HG03097 (cell line): ENCODE results near the gene IP6K1.
A peak's percentile ranks its signal among the peaks of the same experiment; 100 is the strongest.
"Not testable (repeated sequence)": the region's sequence is repeated elsewhere in the genome, so short reads cannot be mapped to it uniquely, and the experiment has no call there.

Experiments used
- ATAC-seq: cut with Tn5 transposase; IDR thresholded peaks from one replicate; pipeline ENCODE4 v1.9.1; 2021; ENCODE audit not compliant: unreplicated experiment, low FRiP score

IP6K1 gene

DNA sequence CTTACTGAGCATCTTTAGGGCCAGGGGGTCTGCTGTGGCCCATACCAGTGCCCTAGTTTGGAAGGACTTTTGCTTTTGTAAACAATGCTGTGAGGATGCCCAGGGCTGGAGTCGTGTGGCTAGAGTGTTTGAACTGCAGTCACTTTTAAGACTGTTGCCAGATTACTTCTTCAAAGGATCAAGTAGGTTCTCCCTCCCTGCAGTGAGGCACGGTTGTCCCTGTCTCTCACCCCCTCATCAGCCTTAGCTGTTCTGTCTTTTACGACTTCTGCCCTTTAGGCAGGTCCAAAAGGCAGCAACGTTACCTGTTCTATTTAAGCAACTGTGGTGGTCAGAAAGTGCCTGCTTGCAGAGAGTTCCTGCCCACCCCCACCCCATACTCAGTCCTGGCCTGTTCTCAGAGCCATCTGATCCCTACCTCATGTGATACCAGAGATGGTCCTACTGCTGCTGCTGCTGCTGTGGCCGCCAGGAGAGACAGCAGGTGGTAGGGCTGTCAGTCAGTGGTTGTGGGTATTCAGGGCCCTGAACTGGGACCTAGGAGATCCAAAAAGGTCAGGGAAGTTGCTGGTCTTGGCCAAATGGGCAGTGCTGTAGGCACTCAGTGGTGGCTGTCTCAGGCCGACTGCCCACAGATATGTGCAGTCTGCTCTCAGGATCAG is 91.8 kb downstream of the IP6K1 start:
- not testable (repeated sequence) for ATAC-seq

DNA sequence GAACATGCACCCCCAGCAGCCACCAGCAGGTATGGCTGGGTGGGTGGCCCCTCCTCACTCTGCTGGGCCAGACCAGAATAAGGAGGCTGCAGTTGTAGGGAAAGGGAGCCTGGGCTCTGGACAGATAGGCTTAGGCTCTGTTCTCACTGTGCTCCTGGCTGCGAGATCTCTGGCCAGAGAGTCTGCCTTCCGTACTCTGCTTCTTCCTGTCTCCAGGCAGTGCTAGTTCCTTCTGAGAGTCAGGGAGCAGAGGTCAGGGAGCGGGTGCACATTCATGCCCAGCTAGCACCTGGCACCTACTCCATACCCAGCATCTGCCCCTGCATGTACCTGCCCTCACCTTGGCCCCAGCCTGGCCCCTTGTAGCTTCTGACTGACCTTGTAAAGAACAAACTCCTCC is 94.9 kb downstream of the IP6K1 start:
- ATAC-seq: not testable (repeated sequence)

DNA sequence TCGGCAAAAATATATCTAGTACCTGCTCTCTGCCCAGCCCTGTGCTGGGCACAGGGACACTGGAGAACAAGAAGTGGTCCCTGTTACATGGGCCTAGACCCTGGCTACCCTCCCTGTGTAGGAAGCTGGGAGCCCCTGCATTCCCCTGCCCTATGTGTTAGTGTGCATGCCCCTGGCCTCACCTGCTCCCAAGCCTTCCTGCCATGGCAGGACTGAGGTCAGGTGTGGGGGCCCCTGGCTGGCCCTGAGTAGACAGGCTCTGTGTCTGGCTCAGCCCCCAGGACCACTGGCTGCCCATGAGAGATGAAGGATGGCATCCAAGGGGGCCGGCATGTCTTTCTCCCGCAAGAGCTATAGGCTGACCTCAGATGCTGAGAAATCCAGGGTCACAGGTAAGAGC is 95.5 kb downstream of the IP6K1 start:
- ATAC-seq: not testable (repeated sequence)

DNA sequence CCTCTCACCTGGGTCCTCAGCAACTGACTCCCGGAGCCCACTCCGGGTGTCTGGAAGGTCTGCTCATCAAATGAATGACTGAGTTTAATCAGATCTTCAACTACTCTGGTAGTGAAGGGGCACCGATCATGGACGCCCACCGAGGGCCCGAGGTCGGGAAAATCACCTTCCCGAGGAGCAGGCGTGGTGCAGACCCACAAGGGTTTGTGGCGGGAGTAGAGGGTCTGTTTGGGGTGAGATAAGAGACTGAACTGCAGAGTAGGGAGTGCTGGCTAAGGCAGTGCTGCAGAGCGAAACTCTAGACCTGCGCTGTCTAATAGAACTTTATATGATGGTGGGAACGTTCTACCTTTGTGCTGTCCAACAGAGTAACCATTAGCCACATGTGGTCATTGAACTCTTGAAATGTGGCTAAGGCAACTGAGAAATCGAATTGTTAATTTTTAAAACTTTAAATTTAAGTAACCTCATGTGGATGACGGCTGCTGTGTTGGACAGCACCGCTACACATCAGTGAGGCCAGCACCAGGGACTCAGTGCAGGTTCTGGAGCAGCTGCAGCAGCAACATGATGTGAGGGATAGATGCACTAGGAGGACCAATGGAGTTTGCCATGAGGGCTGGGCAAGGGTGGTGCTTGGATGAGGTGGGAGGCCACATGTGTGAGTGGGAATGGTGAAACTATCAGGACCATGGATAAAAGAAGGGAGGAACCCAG is 96.3 kb downstream of the IP6K1 start:
- not testable (repeated sequence) for ATAC-seq

DNA sequence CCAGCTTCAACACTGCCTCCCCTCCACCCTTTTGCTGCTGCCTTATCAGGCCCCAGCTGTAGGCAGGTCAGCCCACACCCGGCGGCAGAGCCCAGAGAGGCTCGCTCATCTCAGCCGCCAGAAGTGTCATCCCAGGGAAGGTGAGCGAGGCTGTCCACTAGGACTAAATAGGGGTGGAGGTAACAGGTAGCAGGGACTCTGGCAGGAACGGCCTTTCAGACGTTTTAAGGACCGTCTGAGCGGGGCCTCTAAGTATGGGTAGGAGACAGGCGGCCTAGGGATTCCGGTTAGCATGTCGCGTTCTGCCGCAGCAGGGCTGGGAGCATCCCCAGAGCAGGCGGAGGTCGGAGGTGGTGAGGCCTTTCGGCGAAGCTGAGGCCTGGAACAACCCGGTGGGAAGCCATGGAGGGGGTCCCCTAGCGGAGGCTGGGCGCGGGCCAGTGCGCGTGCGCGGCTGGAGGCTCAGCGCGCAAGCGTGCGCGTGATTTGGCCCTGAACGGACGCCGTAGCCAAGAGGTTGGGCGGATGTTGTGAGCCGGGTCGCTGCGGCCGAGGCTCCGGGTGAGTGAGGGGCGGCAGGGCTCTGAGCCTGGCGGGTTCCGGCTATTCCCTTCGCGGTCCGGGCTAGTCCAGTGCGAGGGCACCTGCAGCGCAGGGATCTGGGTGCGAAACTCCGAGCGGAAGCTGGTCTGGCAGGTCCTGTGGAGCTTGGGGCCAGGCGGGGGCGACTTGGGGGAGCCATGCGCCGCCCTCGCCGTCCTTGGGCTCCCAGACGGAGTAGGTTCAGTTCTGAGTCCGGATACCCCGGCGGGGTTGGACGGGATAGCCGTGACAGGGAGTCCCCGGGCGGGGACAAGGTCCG is 97.1 kb downstream of the IP6K1 start, which contains the start of the genes MST1 and RNF123:
TSS of gene MST1 (minus strand) at position 429 of the 862 bp plus-strand sequence. CDS start 783 bp downstream, outside the sequence.
TSS of gene RNF123 (plus strand) at position 512 of the 862 bp plus-strand sequence. CDS start 1,609 bp downstream, outside the sequence.
- ATAC-seq: peak; percentile 44

DNA sequence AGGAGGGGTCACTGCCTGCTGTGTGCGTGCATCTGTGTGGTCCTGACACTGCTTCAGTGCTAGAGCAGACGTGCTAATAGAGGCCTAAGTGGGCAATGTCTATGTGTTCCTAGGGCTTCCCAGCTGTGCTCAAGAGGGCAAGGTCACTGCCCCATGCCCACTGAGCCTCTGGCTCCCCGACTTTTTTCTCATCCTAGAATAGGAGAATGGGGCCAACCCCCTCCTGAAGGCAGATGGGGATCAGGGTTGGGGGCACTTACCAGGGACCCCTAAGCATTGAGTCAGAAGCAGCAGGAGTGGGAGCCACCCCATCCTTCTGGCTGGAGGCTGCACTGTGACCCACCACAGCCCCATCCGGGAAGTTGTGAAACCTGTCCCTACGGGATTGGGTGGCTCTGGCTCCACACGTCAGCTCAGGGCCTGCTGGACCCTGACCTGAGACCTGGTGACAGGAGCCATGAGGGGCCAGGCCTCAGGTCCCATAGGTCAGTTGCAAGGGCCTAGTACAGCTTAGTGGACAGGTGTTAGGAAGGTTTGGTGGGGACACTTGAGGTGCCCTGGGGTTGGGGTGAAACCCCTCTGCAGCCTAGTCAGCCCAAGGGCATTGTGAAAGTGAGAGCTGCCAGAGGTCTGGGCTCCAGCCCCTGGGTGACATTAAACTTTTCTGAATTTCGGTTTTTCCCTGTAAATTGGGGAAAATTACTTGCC is 97.8 kb downstream of the IP6K1 start:
- ATAC-seq: not testable (repeated sequence)

DNA sequence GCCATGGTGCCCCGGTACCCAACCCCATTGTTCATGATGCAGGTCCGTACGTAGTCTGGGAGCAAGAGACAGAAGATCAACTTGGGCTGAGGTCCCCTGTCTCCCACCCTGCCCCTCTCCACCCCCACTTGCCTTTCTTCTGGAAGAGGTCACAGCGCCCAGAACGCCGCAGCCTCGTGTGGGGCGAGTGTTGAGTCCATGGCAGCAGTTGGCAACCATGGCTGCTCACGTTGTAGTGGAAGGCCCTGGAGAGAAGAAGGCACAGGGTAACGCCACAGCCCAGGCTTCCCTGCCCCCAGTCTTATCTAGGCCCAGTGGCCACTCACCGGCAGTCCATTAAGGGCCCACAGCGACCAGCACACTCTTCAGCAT is 98.9 kb downstream of the IP6K1 start:
- not testable (repeated sequence) for ATAC-seq

DNA sequence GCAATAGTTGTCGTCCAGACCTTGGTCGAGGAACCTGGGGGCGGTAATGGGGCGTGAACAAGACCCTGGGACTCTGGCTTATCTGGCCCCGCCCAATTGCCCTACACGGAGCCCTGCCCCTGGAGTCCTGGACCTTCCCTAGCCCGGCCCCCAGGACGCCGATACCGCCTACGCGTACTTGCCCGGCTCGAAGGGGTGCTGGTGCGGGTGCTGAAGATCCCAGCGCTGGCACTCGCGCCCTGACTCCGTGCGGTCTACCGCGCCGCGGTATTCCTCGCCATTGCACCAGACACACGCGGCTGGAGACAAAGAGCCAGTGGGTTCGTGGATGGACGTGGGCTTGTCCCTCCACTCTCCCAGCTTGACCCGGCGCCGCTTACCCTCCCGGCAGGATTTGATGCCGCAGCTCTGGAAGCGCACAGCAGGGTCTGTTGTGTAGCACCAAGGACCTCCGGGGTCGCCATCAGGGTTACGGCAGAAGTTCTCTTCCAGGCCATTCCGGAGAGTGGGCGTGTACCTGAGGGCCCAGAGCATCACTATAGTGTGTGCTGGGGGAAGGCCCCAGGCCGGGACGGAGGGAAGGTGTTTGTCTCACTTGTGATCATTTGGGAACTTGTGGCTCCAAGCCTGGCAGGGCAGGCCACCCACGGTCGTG is 99.4 kb downstream of the IP6K1 start:
- ATAC-seq: not testable (repeated sequence)

DNA sequence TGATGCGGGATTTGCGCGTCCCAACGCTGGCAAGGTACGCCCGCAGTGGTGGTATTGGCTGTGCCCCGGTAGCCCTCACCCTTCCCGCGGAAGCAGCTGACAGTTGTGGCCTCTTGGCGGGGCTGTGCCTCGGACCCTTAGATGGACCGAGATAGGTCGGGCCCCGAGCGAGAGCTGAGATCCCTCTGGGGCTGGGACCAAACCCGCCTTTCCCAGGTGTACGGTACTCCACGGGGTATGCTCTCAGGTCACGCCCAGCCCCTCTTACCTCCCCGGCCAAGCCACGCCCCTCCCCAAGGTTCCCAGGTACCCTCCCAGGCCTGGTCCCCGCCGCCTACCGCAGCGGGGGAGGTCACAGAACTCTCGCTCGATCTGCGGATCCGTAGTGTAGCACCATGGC is 100.0 kb downstream of the IP6K1 start:
- not testable (repeated sequence) for ATAC-seq

DNA sequence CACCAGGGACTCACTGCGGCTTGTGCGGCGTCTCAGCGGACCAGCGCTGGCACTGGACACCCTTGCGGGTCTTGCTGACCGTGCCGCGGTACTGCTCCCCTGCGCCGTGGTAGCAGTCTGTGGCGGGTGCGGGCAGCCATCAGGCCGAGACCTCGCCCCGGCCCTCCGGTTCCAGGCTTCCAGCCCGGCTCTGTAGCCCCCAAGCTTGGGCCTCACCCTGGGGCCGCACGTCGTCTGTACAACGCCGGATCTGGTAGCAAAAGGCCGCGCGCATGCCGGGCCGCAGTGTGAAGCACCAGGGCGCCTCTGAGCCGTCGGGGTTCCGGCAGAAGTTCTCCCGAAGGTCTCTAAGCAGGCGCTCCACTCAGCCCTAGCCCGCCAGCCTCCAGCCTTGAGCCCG is 100.5 kb downstream of the IP6K1 start:
- ATAC-seq: not testable (repeated sequence)

DNA sequence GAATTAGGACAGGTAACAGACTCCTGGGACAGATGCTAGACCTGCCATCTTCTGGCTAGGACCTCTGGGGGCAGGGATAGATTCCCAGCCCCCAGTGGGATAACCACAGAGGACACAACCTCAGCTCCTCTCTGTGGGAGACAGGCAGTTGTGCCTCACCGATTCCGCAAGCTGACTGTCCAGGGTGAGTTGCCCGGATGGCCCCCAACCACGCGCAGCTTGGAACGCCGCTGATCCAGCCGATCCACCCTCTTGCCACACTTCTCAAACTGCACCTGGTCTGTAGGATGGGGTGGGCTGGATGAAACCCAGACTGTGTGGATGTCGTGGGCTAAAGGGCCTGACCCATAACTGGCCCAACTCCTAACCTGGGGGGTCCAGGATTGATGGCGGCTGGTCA is 101.2 kb downstream of the IP6K1 start:
- ATAC-seq: not testable (repeated sequence)

DNA sequence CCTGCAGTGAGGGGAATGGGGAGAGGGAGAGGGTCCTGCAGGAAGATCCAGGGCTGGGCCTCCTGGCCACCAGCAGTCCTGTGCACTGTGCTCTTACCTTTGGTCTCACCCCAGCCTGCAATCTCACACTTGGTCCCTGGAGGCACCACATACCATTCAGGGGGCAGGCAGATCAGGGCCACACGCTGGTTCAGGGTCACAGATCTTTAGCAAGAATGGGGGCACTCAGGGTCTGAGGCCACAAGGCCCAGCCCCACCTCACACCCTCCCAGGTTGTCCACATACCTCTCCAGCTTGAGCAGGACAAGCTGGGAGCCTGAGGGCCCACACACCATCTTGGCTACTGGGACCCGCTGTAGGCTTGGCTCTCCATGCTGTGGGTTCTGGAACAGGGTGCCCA is 101.9 kb downstream of the IP6K1 start:
- not testable (repeated sequence) for ATAC-seq

DNA sequence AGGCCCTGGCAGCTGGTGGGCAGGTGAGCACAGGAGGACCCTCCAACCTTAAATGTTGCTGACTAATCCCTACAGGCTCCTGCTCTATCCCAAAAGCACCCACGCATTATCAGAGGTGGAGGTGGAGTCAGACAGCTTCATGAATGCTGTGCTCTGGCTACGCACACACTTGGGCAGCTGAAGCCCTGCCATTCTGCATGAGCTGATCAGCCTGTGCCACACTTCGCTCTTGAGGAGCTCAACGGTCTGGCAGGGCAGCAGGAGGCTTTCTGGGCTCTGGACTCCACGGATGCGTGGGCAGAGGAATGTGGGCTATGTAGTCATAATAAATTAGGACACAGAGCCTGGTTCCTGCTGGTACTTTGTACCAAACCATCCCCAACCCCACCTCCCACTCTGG is 103.2 kb downstream of the IP6K1 start:
- ATAC-seq: no peak

DNA sequence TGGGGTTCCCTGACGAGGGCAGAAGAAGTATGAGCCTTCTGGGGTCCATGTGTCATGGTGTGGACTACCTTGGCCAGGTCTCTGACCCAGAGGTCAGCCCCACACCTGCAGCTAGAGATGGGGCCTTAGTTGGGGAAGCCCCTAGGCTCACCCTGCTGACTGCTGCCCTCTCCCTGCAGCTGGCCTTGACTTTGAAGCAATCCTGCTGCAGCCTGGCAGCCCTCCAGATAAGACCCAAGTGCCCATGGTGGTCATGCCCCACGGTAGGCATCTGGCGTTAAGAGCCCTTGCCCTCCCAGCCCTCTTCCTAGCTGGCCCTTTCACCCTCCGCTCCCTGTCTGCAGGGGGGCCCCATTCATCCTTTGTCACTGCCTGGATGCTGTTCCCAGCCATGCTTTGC is 104.8 kb downstream of the IP6K1 start:
- ATAC-seq: no peak

DNA sequence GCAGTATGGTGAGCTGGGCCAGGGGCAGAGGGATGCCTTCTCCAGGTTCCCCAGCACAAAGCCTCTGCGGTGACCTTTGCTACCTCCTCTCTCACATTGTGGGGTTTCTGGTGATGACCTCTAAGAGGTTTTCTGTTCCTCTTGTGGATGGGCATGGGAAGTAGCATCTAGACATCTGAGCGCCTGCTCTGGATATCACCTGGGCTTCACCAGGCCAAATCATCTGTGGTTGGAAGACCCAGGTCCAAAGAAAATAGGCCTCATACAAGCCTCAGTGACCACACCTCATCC is 105.2 kb downstream of the IP6K1 start:
- ATAC-seq: no peak

DNA sequence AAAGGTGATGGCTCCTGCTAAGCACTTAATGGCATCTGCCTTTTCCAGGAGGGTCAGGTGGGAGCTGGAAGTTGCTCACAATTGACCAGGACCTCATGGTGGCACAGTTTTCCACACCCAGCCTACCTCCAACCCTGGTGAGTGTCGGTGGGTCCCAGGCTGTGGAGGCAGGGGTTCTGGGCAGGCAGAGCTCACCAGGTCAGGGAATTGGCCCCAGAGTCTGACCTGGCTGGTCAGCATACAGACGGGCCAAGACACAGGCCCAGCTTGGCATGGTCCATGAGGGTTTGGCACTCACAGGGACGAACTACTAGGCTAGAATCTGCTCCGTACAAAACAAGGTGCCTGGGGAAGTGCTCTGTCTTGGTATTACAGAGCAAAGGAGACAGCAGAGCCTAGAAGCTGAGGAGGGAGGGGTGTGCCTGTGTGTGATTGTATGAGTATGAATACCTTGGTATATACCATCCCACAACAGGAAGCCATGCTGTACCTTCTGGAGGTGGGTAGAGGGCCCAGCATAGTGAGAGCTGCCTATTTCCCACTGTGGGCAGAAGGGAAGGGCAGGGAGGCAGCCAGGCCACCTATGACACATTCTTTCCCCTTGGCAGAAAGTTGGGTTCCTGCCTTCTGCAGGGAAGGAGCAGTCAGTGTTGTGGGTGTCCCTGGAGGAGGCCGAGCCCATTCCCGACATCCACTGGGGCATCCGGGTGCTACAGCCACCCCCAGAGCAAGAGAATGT is 105.7 kb downstream of the IP6K1 start:
- no peak for ATAC-seq

DNA sequence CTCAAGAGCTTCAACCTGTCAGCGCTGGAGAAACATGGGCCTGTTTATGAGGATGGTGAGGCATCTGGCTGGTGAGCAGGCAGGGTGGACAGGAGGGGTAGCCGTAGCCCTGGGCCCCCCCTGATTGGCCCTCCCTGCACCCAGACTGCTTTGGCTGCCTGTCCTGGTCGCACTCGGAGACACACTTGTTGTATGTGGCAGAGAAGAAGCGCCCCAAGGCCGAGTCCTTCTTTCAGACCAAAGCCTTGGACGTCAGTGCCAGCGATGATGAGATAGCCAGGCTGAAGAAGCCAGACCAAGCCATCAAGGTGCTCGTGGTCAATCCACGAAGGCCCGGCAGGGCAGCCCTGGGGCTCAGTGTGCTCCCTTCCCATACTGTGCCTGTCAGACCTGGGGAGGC is 110.4 kb downstream of the IP6K1 start:
- no peak for ATAC-seq

DNA sequence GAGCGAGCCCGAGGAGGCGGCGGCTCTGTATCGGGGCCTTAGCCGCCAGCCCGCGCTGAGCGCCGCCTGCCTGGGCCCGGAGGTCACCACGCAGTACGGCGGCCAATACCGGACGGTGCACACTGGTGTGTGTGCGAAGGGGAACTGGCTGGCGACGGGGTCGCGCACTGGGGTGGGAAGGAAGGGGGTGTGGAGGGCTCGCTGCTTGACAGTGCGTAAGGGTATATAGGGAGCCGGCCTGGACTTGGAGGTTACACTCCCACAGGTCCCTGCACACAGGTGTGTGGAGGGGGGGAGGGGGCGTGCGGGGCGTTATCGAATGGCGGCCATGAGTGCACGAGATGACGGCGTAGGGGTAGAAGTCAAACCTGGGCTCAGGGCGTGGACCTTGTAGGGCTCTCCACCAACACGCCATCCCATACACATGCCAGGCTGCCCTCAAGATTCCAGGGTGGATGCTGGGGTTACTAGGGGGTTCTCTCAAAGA is 111.8 kb downstream of the IP6K1 start:
- ATAC-seq: no peak
